Fibroblast of mammary gland (primary cell): ENCODE results near the gene RAPGEF3.

Experiments
- DNase-seq: peaks from one replicate; pipeline ENCODE4 v3.0.0-alpha.2; 2010; ENCODE audit warnings: low read depth
- H3K4me3 ChIP-seq: 2 replicates; pipeline ENCODE4 v1.5.1; 2011; ENCODE audit warnings: low read depth, mild to moderate bottlenecking, low read length, moderate library complexity; ENCODE audit not compliant: control insufficient read depth
- CTCF ChIP-seq: conservative IDR thresholded peaks from 2 replicates; pipeline ENCODE4 v1.5.1; 2011; ENCODE audit warnings: low read depth, low read length, inconsistent platforms; ENCODE audit not compliant: control insufficient read depth, insufficient read depth

Gene RAPGEF3

GRCh38 chr12:47795814-47796411 is 37.2 kb upstream of the RAPGEF3 start:
- DNase-seq: no peak
- TF ChIP-seq CTCF: no peak
- H3K4me3 ChIP-seq: no peak overlapping the region

DNA sequence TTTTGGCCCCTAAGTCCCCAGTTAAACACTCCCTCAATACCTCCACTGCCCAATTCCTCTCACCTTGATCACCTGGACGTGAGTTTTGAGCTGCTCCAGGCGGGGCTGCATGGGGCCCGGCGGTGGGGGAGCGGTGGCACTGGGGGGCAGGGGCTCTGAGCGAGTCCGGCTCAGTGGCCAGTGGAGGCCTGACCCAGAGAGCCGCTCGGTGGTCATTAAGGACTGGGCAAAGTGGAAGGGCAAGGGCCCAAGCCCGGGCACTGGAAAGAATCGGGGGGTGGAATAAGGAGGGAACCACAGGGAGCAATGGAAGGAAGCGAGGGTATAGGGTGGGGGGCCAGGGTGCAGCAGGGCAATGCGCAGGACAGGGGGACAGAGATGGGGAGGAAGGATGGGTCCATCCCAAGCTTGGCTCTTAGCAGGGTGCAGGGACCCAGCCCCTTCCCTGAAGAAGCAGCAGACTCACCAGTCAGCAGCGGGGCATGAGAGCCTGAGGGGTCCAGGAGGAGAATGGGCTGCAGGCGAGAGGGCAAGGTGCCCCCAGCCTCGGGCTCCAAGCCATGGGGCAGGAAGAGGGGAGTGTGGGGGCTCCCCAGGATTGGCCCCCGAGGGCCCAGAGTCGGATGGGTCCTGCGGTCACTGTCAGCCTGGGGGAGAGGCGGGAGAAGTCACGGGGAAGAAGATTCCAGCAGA is 36.6 kb upstream of the RAPGEF3 start:
- H3K4me3 ChIP-seq: no peak overlapping the region
- DNase-seq: no peak
- no peak for TF ChIP-seq CTCF

DNA sequence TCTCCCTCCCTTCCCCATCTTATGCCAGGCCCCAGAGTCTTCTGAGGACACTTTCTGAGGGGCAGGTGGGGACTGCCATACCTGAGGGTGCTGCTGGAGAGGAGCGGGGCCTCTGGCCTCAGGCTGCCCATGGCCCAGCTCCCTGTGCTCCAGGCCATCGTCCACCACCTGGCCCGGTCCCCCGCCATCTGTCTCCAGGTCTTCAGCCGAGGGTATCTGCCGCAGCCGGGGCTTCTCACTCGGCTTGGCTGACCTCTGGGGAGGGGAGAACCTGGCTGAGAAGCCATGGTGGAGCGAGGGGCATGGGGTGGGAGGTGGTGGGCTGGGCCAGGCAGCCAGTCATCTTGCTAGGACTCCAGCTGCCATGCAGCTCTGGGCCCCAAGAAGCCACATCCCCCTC is 36.0 kb upstream of the RAPGEF3 start:
- no peak for TF ChIP-seq CTCF
- no peak for DNase-seq
- no peak overlapping the region for H3K4me3 ChIP-seq

DNA sequence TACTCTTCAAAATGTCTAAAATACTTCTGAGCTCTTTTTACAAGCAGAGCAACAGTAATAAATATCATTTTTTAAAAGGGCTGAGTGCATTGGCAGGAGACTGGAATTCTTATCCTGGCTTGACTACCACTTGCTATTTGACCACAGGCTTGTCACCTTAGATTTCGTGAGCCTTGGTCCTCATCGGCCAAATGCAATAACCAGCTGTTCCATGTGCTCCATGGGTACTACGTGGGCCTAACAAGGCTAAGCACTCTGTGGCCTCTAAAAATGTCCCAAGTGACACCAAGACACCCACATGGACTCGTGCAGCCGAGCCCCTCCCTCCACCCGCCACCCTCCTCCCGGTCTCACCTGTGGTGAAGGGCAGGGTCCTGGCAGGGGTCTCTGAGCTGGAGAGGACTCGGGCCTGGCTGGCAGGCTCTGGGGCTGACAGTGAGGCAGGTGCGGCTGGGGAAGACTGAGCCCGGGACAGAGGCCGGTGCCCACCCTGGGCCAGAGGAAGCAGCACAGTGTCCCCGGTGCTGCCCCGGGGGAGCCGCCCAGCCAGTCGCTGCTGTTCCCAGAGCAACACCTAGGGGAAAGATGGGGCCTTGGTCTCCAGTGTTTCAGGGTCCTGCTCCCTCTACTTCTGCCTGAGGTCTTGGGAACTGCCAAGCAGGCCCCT is 34.5 kb upstream of the RAPGEF3 start:
- no peak for DNase-seq
- H3K4me3 ChIP-seq: no peak overlapping the region
- no peak for TF ChIP-seq CTCF

DNA sequence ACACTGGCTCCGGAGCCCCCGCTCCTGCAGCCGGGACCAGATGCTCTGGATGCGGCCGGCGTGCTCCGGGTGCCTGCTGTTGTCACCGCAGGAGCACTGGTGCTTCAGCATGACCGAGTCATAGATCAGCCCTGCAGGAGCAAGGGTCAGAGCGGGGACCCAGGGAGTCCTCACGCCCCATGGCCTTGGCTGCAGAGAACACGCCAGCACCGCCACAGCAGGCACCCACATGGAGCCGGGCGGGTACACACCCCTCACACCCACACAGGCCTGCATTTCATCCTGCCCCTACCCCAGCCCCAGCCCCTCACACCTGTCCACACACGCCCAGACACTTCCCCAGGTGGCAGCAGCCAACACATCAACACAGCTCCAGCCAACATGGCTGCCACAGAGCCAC is 33.2 kb upstream of the RAPGEF3 start:
- no peak for DNase-seq

GRCh38 chr12:47791351-47791746 is 32.7 kb upstream of the RAPGEF3 start:
- no peak overlapping the region for H3K4me3 ChIP-seq
- no peak for TF ChIP-seq CTCF
- no peak for DNase-seq

More for the DNA sequence above, 33.2 kb upstream of the RAPGEF3 start:
- H3K4me3 ChIP-seq: no peak overlapping the region
- no peak for TF ChIP-seq CTCF
